Stimulated activated CD8-positive, alpha-beta memory T cell treated with anti-CD3 and anti-CD28 coated beads, Interleukin-15, amount 100 ng/mL, for 1 hour (primary cell): ENCODE results near the gene NRG3.
"Not testable (repeated sequence)": the region's sequence is repeated elsewhere in the genome, so short reads cannot be mapped to it uniquely, and the experiment has no call there.

Experiments used
- DNase-seq: peaks from one replicate; pipeline ENCODE4 v3.0.0-alpha.2; 2020; ENCODE audit warnings: low read depth

The NRG3 gene

GRCh38 chr10:82924711-82925110 lies 1049.7 kb downstream of the NRG3 start:
- DNase-seq = no peak

GRCh38 chr10:82925547-82925946 lies 1050.6 kb downstream of the NRG3 start:
- no peak for DNase-seq

DNA sequence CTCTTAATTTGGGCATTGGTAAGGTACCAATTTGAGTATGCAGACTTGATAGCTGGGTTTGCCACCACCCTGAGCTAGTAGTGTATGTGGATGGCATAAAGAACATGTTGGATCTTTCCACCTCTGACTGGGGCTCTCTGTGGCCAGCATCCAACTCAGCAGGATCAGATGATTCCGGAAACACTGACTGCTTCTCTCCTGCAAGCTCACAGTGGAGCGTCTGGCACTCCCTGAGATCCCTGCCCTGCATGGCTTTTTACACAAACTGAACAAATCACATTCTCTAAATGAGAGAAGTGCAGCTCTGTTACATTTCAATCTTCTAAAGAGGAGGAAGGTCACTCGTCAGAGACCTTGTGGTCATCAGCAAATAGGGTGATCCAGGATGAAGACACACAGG lies 1057.5 kb downstream of the NRG3 start:
- DNase-seq = no peak

DNA sequence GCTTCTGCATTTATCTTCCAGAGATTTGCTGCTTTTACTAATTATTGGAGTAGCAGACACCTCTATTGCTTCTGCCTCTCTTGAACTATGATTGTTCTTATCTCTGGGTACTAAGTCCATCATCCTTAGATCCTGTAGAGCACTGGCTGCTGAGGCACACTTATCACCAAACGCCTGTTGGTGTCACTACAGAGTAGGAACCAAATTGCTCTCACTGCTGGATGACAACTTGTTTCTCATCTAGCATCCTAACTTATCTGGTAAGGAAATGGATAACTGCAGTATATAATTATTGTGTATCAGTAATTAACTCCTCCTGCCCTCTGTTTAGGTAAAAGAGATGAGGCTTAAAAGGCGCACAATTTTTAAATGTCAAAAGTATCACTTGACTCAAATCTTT lies 1059.4 kb downstream of the NRG3 start:
- no peak for DNase-seq

DNA sequence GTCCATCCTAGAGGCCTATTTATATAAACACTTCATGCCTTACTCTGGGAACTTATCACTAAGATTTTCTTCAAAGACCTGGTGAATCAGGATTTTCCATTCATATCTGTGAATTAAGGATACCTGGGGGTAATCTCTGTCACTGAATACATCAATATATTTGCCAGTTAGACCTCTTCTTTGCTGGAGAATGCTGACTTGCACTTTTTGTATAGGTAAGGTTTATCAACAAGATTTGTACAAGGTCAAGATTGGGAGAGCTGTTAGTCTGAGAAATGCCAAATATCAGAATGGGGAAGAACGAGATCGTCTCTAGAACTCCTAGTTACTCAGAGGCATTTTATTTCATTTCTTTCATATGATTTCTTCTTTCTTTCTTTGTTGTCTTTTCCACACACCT lies 1060.0 kb downstream of the NRG3 start:
- DNase-seq = no peak

DNA sequence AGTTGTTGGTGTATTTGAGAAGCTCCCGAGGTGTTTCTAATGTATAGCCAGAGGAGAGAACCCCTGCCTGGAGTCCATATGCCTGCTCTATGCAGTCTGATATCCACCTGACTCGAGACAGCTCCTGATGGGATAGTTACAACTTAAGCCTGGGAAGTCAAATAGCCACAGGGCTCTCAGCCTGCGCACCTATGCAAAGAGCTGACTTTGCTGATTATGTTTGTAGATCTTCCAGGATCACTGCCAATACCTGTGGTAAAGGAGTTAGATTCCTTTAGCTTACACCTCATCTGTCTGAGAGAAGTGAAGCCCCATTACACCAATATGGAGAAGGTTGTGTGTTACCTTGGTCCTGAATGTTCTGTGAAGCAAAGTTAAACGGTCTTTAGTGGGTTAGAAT lies 1063.3 kb downstream of the NRG3 start:
- DNase-seq = no peak

DNA sequence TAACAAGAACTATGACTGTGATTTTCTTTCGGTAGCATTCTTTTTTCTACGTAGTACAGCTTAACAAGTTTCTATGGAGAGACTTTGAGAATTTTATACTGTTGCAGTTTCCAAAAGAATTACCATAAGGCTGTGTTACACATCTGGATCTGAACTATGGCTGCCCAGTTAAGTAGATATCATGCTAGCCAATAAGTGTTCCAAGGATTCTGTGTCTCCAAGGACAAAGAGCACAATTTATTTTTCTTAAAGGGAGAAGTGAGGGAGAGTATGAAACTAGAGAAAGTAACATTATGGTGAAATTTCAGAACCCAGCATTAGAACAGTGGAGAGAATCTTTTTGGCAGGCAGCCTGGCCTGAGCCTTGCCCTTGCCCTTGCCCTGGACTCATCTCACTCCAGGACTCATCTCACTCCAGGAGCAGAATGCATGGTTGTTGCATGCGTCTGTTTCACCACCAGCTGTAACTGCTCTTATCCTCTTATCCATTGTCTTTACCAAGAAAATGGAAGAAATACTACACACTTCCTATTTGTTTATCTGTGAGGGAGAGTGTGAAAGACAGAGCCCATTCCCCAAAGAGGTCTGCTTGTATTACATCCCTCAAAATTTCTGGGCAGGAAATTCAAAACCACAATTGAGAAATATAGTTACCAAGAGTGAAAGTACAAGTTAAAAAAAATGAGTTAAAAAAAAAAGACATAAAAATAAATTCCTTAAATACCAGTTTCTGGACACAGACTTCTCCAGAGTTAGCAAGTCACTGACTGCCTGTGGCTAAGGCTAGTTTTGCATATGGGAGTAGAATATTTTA lies 1067.5 kb downstream of the NRG3 start:
- DNase-seq = no peak

DNA sequence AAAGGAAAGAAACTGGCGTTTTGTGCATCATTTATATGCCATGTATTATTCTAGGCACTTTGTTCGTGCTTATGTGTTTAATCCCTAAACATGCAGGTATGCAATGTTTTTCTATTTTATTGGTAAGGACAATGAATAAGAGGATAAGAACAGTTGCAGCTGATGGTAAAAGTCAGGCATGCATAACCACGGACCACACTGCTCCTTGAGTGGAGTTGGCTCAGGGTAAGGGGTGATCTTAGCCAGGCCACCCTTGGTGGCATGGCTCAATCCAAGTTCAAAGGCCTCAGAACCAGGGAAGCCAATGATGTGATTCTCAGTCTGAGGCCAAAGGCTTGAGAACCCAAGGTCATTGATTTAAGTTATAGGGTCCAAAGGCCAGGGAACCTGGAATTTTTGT lies 1068.1 kb downstream of the NRG3 start:
- DNase-seq = no peak

- no peak for DNase-seq
Observed at GRCh38 chr10:82949816-82950575, 1075.0 kb downstream of the NRG3 start.

DNA sequence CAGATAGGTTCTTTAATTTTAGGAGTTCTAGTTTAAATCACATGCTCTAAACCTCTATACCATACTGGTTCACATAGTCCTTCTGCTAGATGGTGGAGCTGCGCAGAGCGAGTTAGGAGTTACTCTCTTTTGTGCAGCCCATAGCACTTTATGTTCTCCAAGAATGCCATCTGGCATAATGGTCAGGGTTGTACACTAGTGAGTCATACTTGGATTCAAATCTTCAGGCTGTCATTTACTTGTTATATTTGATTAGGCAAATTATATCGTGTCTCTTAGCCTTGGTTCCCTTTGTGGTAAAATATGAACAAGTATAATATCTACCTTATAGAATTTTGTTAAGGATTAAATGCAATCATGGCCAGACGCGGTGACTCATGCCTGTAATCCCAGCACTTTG lies 1078.3 kb downstream of the NRG3 start:
- no peak for DNase-seq

GRCh38 chr10:82953909-82954308 lies 1078.9 kb downstream of the NRG3 start:
- DNase-seq = no peak

DNA sequence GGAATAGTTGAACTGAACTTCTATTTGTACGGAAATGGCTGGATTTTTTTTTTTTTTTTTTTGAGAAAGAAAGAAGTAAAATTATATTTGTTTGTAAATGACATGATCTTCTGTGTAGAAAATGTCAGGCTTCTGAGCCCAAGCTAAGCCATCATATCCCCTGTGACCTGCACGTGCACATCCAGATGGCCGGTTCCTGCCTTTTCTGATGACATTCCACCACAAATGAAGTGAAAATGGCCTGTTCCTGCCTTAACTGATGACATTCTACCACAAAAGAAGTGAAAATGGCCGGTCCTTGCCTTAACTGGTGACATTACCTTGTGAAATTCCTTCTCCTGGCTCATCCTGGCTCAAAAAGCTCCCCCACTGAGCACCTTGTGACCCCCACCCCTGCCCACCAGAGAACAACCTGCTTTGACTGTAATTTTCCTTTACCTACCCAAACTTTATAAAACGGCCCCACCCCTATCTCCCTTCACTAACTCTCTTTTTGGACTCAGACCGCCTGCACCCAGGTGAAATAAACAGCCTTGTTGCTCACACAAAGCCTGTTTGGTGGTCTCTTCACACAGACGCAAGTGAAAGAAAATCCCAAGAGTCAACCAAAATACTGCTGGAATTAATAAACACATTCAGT lies 1085.5 kb downstream of the NRG3 start:
- DNase-seq = not testable (repeated sequence)

- no peak for DNase-seq
Observed at GRCh38 chr10:82961864-82962263, 1086.9 kb downstream of the NRG3 start.

GRCh38 chr10:82966130-82966529 lies 1091.1 kb downstream of the NRG3 start:
- no peak for DNase-seq

GRCh38 chr10:82968533-82968932 lies 1093.5 kb downstream of the NRG3 start:
- DNase-seq = no peak

DNA sequence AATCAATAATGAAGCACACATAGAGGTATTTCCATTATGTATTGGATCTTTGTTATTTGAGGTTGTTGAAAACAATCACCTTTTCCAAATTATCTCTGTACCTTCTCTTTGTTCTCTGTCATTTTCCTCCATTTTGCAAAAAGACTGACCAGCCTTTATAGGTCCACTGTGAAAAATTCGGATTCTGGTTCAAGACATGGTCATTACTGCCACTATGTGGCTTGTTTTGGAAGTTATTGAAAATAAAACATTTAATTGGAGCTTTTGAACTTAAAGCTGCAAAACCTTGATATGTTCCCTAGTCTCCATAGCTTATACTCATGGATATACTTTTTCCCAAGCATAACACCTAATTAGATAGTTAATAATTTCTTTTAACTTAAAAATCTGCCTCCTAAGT lies 1094.4 kb downstream of the NRG3 start:
- no peak for DNase-seq

DNA sequence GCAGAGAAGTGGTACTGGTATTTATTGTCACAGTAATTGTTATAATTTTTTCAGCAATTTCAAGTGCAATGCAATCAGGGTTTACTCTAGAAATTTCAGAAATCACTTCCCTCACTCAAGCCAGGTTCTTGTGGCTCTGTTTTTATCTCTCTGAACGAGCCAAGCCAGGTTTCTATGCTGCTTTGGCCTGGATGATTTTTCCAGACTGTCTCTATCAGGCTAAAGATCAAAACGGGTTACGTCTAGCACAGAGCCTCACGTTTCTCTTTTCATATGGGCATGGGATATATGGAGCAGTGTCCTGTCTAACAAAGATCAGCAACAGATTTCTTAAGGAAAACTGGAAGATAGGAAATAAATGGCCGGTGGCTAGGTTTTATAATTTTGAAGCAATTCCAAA lies 1105.3 kb downstream of the NRG3 start:
- no peak for DNase-seq

- no peak for DNase-seq
Observed at GRCh38 chr10:82981137-82981723, 1106.2 kb downstream of the NRG3 start.

GRCh38 chr10:82982110-82982608 lies 1107.2 kb downstream of the NRG3 start:
- DNase-seq = no peak

DNA sequence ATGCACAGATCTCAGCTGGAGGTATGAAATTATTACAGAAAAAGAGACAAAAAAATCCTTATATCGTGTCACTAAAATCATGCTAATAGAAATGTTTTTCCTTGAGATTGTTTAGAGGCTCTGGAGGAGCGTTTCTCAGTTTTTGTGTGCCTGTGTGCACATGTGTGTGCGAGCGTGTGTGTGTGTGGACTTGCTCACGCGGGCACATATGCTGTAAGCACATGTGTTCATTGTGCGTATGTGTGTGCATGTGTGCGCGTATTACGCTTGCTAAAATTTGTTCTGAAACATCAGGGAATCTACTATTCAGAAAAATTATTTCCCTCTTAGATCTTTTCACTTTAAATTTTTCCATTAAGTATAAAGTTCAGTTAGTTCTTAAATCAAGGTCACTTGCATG lies 1111.2 kb downstream of the NRG3 start:
- DNase-seq = no peak

DNA sequence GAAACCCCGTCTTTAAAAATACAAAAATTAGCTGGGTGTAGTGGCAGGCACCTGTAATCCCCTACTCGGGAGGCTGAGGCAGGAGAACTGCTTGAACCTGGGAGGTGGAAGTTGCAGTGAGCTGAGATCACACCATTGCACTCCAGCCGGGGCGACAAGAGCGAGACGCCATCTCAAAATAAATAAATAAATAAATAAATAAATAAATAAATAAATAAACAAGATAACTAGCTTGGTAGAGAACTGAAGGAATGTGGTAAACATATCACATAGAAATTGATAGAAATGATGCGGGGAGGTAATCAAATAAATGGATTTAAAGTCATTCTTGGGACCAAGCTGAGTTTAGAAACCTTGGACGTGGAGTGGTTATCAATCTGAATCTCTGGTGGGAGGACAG lies 1131.5 kb downstream of the NRG3 start:
- DNase-seq = not testable (repeated sequence)

- DNase-seq = no peak
Observed at GRCh38 chr10:83007510-83007909, 1132.5 kb downstream of the NRG3 start.
